ENCODE measurements around the gene BTBD16. TPM values are rescaled to one million over a fixed set of nuclear protein-coding genes. Genes with fewer than 3 reads are reported as not detected.

BTBD16 gene
- total RNA-seq, 1 experiment from 2014 or later = not detected

GRCh38 chr10:122264931-122265330, 6.2 kb upstream of the BTBD16 start:
- no peak for DNase-seq
- Histone ChIP-seq H3K56ac (ENCODE audit: insufficient read length, low read depth, low read length) (no peak overlapping the region), H2AK5ac (ENCODE audit: insufficient read length, low read length) (no peak overlapping the region), H4K5ac (ENCODE audit: insufficient read length, low read depth, low read length) (no peak overlapping the region), H3K23ac (ENCODE audit: insufficient read length, low read depth, low read length) (no peak overlapping the region), H3K9ac (ENCODE audit: extremely low read depth, insufficient read length, low read length) (no peak overlapping the region), H3K79me1 (ENCODE audit: insufficient read depth, low read depth, low read length, poor library complexity, severe bottlenecking) (no peaks in the 10 kb centered on the region), H3K4ac (ENCODE audit: low read depth, low read length) (no peak overlapping the region), H3K14ac (ENCODE audit: insufficient read depth, low read length) (no peak overlapping the region), H3K9me3 (ENCODE audit: control insufficient read depth, low read depth, low read length) (no peaks in the 10 kb centered on the region), H2BK15ac (ENCODE audit: low read depth, low read length) (no peak overlapping the region), H3K27ac (ENCODE audit: insufficient read length, low read depth, low read length) (no peak overlapping the region), H3K4me1 (ENCODE audit: insufficient read depth, low read length) (no peaks in the 10 kb centered on the region; the same call in 1 of the 2 replicates), H3K4me2 (ENCODE audit: insufficient read depth, insufficient read length, low read length) (no peak overlapping the region), H3T11ph (ENCODE audit: low read length) (no peak overlapping the region), H2BK5ac (ENCODE audit: insufficient read length, low read length) (no peak overlapping the region), H2AFZ (ENCODE audit: low read length) (no peak overlapping the region), H2BK120ac (ENCODE audit: low read depth, low read length, poor library complexity, severe bottlenecking) (no peak overlapping the region), H3K23me2 (ENCODE audit: insufficient read length, low read depth, low read length, poor library complexity, severe bottlenecking) (no peaks in the 10 kb centered on the region), H2BK20ac (ENCODE audit: low read depth, low read length, poor library complexity, severe bottlenecking) (no peak overlapping the region), H2BK12ac (ENCODE audit: insufficient read length, low read depth, low read length) (no peak overlapping the region), H3K18ac (ENCODE audit: insufficient read length, low read depth, low read length) (no peak overlapping the region), H3K27me3 (ENCODE audit: insufficient read depth, low read length) (no peaks in the 10 kb centered on the region), H4K20me1 (ENCODE audit: control insufficient read depth, insufficient read depth, insufficient read length) (no peaks in the 10 kb centered on the region), H3K79me2 (ENCODE audit: insufficient read depth, low read length) (no peaks in the 10 kb centered on the region), H4K91ac (ENCODE audit: insufficient read length, low read depth, low read length) (no peak overlapping the region), H4K8ac (replicated peaks; ENCODE audit: insufficient read length, low read depth, low read length) (no peak overlapping the region)
- no peak overlapping the region for H3K27ac Mint-ChIP-seq
- no CpG with 5 or more reads among the region's 8 CpGs for WGBS (ENCODE audit: extremely low coverage, insufficient read length, low lambda C conversion rate)
- H3K9me3 Mint-ChIP-seq = peaks cover 21 to 23% of the 10 kb centered on the region in 2 experiments
- no peaks in the 10 kb centered on the region for H3K27me3 Mint-ChIP-seq (ENCODE audit: low read depth)
- H3K4me1 Mint-ChIP-seq = peaks cover 6 to 10% of the 10 kb centered on the region in 2 experiments; a peak in 3 of 4 replicates
- H3K36me3 Mint-ChIP-seq (ENCODE audit: insufficient read depth in 1 of 3, low read depth in 3 of 3) = peaks cover 17 to 28% (median 25%) of the 10 kb centered on the region in 3 experiments
- TF ChIP-seq CTCF (conservative IDR thresholded peaks at IDR 0.05) = no peak
- H3K4me3 Mint-ChIP-seq = no peak overlapping the region
